Measurements from ENCODE around the gene NT5DC1. TPM values are rescaled to one million over a fixed set of nuclear protein-coding genes. Genes with fewer than 3 reads are reported as not detected.

NT5DC1 gene
- total and polyA plus RNA-seq, 7 experiments from 2014 or later, result 30.5 to 53.4 (median 45.8) TPM

- Histone ChIP-seq H3K4me3 (ENCODE audit: low read length) (peak overlapping the region; percentile 77), H3K4me1 (ENCODE audit: control insufficient read depth in 2 of 2, insufficient read depth in 2 of 2, low read length in 2 of 2) (peaks cover 25 to 32% of the 10 kb centered on the region in 2 donors), H3K9me3 (ENCODE audit: control insufficient read depth in 2 of 3, low read length in 3 of 3) (no peaks in the 10 kb centered on the region), H3K36me3 (ENCODE audit: control insufficient read depth in 2 of 3, insufficient read depth in 3 of 3, low read length in 3 of 3) (peaks cover 0 to 4% (median 0%) of the 10 kb centered on the region in 3 experiments), H3K27ac (ENCODE audit: low read depth, low read length) (peak overlapping the region; percentile 79), H3K27me3 (ENCODE audit: control insufficient read depth in 2 of 2, insufficient read depth in 2 of 2, low read length in 2 of 2) (no peaks in the 10 kb centered on the region)
- Mint-ChIP-seq H3K36me3 (peaks cover 0 to 12% (median 0%) of the 10 kb centered on the region in 5 donors), H3K4me1 (peaks cover 35 to 72% (median 63%) of the 10 kb centered on the region in 7 donors), H3K27me3 (no peaks in the 10 kb centered on the region), H3K9me3 (peaks cover 0 to 1% (median 0%) of the 10 kb centered on the region in 11 donors), H3K27ac (peak overlapping the region in 8 of 9 donors; percentile 85 to 96 (median 92)), H3K4me3 (peak overlapping the region; percentile 89 to 99 (median 96))
- ChIA-PET POLR2A (interaction anchor here (0.6 to 2.4 kb wide), 6 partner anchors 11 to 579 kb away, joined by 3 to 20 read pairs (median 4); partner anchors contain the start of genes KPNA5, RWDD1 and TSPYL1), CTCF (interaction anchor here (1.2 kb wide), 1 partner anchor 116 kb away, joined by 3 read pairs; no protein-coding TSS in a partner anchor)
- DNase-seq (no peak), ATAC-seq (no peak)
- intact Hi-C loops (cut with micrococcal nuclease), result loop anchor here (1.0 to 10.0 kb wide), 13 partner anchors 11 to 1576 kb away; partner anchors contain the start of genes GOPC (in 2 of the 2), KPNA5 (in 2 of the 2), TSPYL4 (in 2 of the 2) and ZUP1 (in 2 of the 2)
Measured at GRCh38 chr6:116101790-116102189, 1.1 kb downstream of the NT5DC1 start.

GRCh38 chr6:116102873-116103272 is 2.2 kb downstream of the NT5DC1 start:
- intact Hi-C loops (cut with micrococcal nuclease), result loop anchor here (5.0 to 10.0 kb wide), 6 partner anchors 114 to 1574 kb away; partner anchors contain the start of genes GOPC (in 2 of the 2), CALHM6 (in 1 of the 2), NUS1 (in 1 of the 2) and ZUP1 (in 1 of the 2)
- Mint-ChIP-seq H3K36me3 (peaks cover 0 to 15% (median 0%) of the 10 kb centered on the region in 5 donors), H3K27ac (peak overlapping the region in 2 of 9 donors; percentile 2 to 11), H3K4me3 (peak overlapping the region; percentile 3 to 99 (median 46)), H3K4me1 (peaks cover 35 to 72% (median 63%) of the 10 kb centered on the region in 7 donors), H3K27me3 (no peaks in the 10 kb centered on the region), H3K9me3 (no peaks in the 10 kb centered on the region)
- peaks cover 25 to 32% of the 10 kb centered on the region in 2 donors for H3K4me1 ChIP-seq (ENCODE audit: control insufficient read depth in 2 of 2, insufficient read depth in 2 of 2, low read length in 2 of 2)
- DNase-seq (no peak), ATAC-seq (no peak)
- H3K9me3 ChIP-seq (ENCODE audit: control insufficient read depth in 2 of 3, low read length in 3 of 3), result no peaks in the 10 kb centered on the region
- peaks cover 0 to 4% (median 0%) of the 10 kb centered on the region in 3 experiments for H3K36me3 ChIP-seq (ENCODE audit: control insufficient read depth in 2 of 3, insufficient read depth in 3 of 3, low read length in 3 of 3)
- no peak overlapping the region for H3K27ac ChIP-seq (ENCODE audit: low read depth, low read length)
- CTCF ChIA-PET, result no interaction called here
- H3K27me3 ChIP-seq (ENCODE audit: control insufficient read depth in 2 of 2, insufficient read depth in 2 of 2, low read length in 2 of 2), result no peaks in the 10 kb centered on the region
- no peak overlapping the region for H3K4me3 ChIP-seq (ENCODE audit: low read length)
- POLR2A ChIA-PET, result interaction anchor here (0.6 to 1.7 kb wide), 3 partner anchors 10 to 104 kb away, joined by 3 to 5 read pairs (median 4); no protein-coding TSS in a partner anchor

- Histone ChIP-seq H3K36me3 (ENCODE audit: control insufficient read depth in 2 of 3, insufficient read depth in 3 of 3, low read length in 3 of 3) (peaks cover 10 to 18% (median 11%) of the 10 kb centered on the region in 3 experiments), H3K4me3 (ENCODE audit: low read length) (no peak overlapping the region), H3K27ac (ENCODE audit: low read depth, low read length) (no peak overlapping the region), H3K4me1 (ENCODE audit: control insufficient read depth in 2 of 2, insufficient read depth in 2 of 2, low read length in 2 of 2) (peaks cover 25 to 32% of the 10 kb centered on the region in 2 donors), H3K9me3 (ENCODE audit: control insufficient read depth in 2 of 3, low read length in 3 of 3) (no peaks in the 10 kb centered on the region), H3K27me3 (ENCODE audit: control insufficient read depth in 2 of 2, insufficient read depth in 2 of 2, low read length in 2 of 2) (no peaks in the 10 kb centered on the region)
- Mint-ChIP-seq H3K36me3 (peaks cover 8 to 29% (median 10%) of the 10 kb centered on the region in 5 donors), H3K27me3 (no peaks in the 10 kb centered on the region), H3K27ac (peak overlapping the region in 2 of 9 donors; percentile 14 to 34), H3K4me3 (peak overlapping the region in 8 of 10 donors; percentile 15 to 63 (median 31)), H3K4me1 (peaks cover 40 to 68% (median 63%) of the 10 kb centered on the region in 7 donors), H3K9me3 (no peaks in the 10 kb centered on the region)
- ChIA-PET POLR2A (no interaction called here), CTCF (no interaction called here)
- intact Hi-C loops (cut with micrococcal nuclease), result loop anchor here (5.0 to 10.0 kb wide), 6 partner anchors 113 to 1573 kb away; partner anchors contain the start of genes GOPC (in 2 of the 2), CALHM6 (in 1 of the 2), NUS1 (in 1 of the 2) and ZUP1 (in 1 of the 2)
- DNase-seq (no peak), ATAC-seq (no peak)
Measured at GRCh38 chr6:116104636-116105035, 4.0 kb downstream of the NT5DC1 start.

DNA sequence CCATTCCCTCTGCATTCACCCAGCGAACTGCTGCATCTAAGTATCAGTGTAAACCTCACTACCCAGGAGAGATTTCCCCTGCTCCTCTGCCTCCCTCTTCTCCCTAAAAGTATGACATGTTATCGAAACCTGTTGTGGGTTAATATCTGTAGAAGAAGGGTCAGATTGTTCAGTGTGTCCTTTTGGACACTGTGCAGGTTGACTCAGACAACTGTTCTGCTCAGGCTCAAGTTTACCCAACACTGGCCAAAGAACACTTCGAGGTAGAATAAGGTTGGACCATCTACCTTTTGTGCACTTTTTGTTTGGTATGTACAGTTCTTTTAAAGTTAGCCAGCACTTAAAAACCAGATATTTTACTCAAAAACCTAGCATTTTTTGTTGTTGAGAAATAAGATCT is 4.6 kb downstream of the NT5DC1 start:
- no peak for ATAC-seq
- H3K4me3 ChIP-seq (ENCODE audit: low read length), result no peak overlapping the region
- H3K27ac ChIP-seq (ENCODE audit: low read depth, low read length), result no peak overlapping the region
- intact Hi-C loops (cut with micrococcal nuclease), result loop anchor here in 1 of 2 donors (10.0 kb wide), 1 partner anchor 1500 kb away; the partner anchor contains the start of gene GOPC
- H3K9me3 ChIP-seq (ENCODE audit: control insufficient read depth in 2 of 3, low read length in 3 of 3), result no peaks in the 10 kb centered on the region
- peaks cover 10 to 25% (median 14%) of the 10 kb centered on the region in 3 experiments for H3K36me3 ChIP-seq (ENCODE audit: control insufficient read depth in 2 of 3, insufficient read depth in 3 of 3, low read length in 3 of 3)
- Mint-ChIP-seq H3K36me3 (peaks cover 10 to 33% (median 14%) of the 10 kb centered on the region in 5 donors), H3K4me3 (peak overlapping the region in 8 of 10 donors; percentile 26 to 71 (median 36)), H3K9me3 (no peaks in the 10 kb centered on the region), H3K4me1 (peaks cover 39 to 62% (median 57%) of the 10 kb centered on the region in 7 donors), H3K27me3 (no peaks in the 10 kb centered on the region), H3K27ac (peak overlapping the region in 5 of 9 donors; percentile 5 to 48 (median 25))
- DNase-seq, result no peak
- POLR2A ChIA-PET, result no interaction called here
- peaks cover 21 to 32% of the 10 kb centered on the region in 2 donors for H3K4me1 ChIP-seq (ENCODE audit: control insufficient read depth in 2 of 2, insufficient read depth in 2 of 2, low read length in 2 of 2)
- CTCF ChIA-PET, result no interaction called here
- no peaks in the 10 kb centered on the region for H3K27me3 ChIP-seq (ENCODE audit: control insufficient read depth in 2 of 2, insufficient read depth in 2 of 2, low read length in 2 of 2)

- no peak overlapping the region for H3K27ac Mint-ChIP-seq
Measured at GRCh38 chr6:116106146-116106545, 5.5 kb downstream of the NT5DC1 start.

DNA sequence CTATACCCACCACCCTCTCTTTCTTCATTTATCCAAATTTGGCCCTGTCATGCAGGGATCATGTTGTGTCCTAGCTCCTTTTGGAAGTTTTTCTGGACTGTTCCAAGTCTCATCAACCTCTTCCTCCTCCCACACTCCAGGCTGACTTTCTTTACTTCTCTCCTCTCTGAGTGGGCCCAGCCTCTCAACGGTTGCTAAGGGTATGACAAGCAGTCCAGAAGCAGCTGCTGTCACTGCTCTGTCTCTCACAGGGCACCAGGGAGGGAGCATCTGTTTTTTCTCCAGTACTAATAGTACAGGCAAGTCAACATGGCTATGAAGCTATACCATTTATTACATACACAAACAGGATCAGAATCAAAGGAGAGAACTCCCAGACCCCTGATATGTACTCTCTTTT is 8.2 kb downstream of the NT5DC1 start:
- DNase-seq, result no peak
- H3K27ac Mint-ChIP-seq, result no peak overlapping the region
- Histone ChIP-seq H3K27me3 (ENCODE audit: control insufficient read depth in 2 of 2, insufficient read depth in 2 of 2, low read length in 2 of 2) (no peaks in the 10 kb centered on the region), H3K4me3 (ENCODE audit: low read length) (no peak overlapping the region), H3K27ac (ENCODE audit: low read depth, low read length) (no peak overlapping the region), H3K36me3 (ENCODE audit: control insufficient read depth in 2 of 3, insufficient read depth in 3 of 3, low read length in 3 of 3) (peaks cover 23 to 54% (median 25%) of the 10 kb centered on the region in 3 experiments), H3K4me1 (ENCODE audit: control insufficient read depth in 2 of 2, insufficient read depth in 2 of 2, low read length in 2 of 2) (peaks cover 0 to 10% of the 10 kb centered on the region in 2 donors), H3K9me3 (ENCODE audit: control insufficient read depth in 2 of 3, low read length in 3 of 3) (no peaks in the 10 kb centered on the region)
- peaks cover 20 to 58% (median 40%) of the 10 kb centered on the region in 5 donors for H3K36me3 Mint-ChIP-seq
- no peak for ATAC-seq
- intact Hi-C loops (cut with micrococcal nuclease), result loop anchor here in 1 of 2 donors (10.0 kb wide), 1 partner anchor 1496 kb away; the partner anchor contains the start of gene GOPC
- POLR2A ChIA-PET, result no interaction called here
- H3K4me3 Mint-ChIP-seq, result no peak overlapping the region
- no peaks in the 10 kb centered on the region for H3K27me3 Mint-ChIP-seq
- CTCF ChIA-PET, result no interaction called here
- peaks cover 14 to 47% (median 25%) of the 10 kb centered on the region in 7 donors for H3K4me1 Mint-ChIP-seq
- no peaks in the 10 kb centered on the region for H3K9me3 Mint-ChIP-seq

More at GRCh38 chr6:116106146-116106545, 5.5 kb downstream of the NT5DC1 start:
- H3K27me3 Mint-ChIP-seq, result no peaks in the 10 kb centered on the region
- no peak for ATAC-seq
- intact Hi-C loops (cut with micrococcal nuclease), result loop anchor here in 1 of 2 donors (10.0 kb wide), 1 partner anchor 1499 kb away; the partner anchor contains the start of gene GOPC
- Histone ChIP-seq H3K36me3 (ENCODE audit: control insufficient read depth in 2 of 3, insufficient read depth in 3 of 3, low read length in 3 of 3) (peaks cover 10 to 30% (median 23%) of the 10 kb centered on the region in 3 experiments), H3K9me3 (ENCODE audit: control insufficient read depth in 2 of 3, low read length in 3 of 3) (no peaks in the 10 kb centered on the region), H3K4me1 (ENCODE audit: control insufficient read depth in 2 of 2, insufficient read depth in 2 of 2, low read length in 2 of 2) (peaks cover 20 to 32% of the 10 kb centered on the region in 2 donors), H3K27ac (ENCODE audit: low read depth, low read length) (no peak overlapping the region), H3K4me3 (ENCODE audit: low read length) (no peak overlapping the region), H3K27me3 (ENCODE audit: control insufficient read depth in 2 of 2, insufficient read depth in 2 of 2, low read length in 2 of 2) (no peaks in the 10 kb centered on the region)
- H3K4me1 Mint-ChIP-seq, result peaks cover 37 to 66% (median 51%) of the 10 kb centered on the region in 7 donors
- ChIA-PET CTCF (no interaction called here), POLR2A (no interaction called here)
- H3K4me3 Mint-ChIP-seq, result peak overlapping the region in 3 of 10 donors; percentile 3 to 26 (median 3)
- no peak for DNase-seq
- no peaks in the 10 kb centered on the region for H3K9me3 Mint-ChIP-seq
- peaks cover 14 to 42% (median 21%) of the 10 kb centered on the region in 5 donors for H3K36me3 Mint-ChIP-seq

All from naive thymus-derived CD4-positive, alpha-beta T cell (primary cell).